Umbilical cord (tissue), 2 donors: ENCODE measurements around the gene PUS7L. TPM values are rescaled to one million over a fixed set of nuclear protein-coding genes. Genes with fewer than 3 reads are reported as not detected.

Experiments used
- DNase-seq: peaks from one replicate; pipeline ENCODE4 v3.0.0-alpha.2; 2015; ENCODE audit warnings: low spot score
- total RNA-seq: library from RNA; depleted of rRNA; stranded (reverse); fragments of >200 nt; gene quantifications from one replicate; pipeline ENCODE4 v1.2.3, GENCODE V29; 2014; ENCODE audit warnings: low replicate concordance; ENCODE audit not compliant: insufficient read depth

Gene PUS7L
- total RNA-seq, 1 donor from 2014 or later, result 39.2 TPM

DNA sequence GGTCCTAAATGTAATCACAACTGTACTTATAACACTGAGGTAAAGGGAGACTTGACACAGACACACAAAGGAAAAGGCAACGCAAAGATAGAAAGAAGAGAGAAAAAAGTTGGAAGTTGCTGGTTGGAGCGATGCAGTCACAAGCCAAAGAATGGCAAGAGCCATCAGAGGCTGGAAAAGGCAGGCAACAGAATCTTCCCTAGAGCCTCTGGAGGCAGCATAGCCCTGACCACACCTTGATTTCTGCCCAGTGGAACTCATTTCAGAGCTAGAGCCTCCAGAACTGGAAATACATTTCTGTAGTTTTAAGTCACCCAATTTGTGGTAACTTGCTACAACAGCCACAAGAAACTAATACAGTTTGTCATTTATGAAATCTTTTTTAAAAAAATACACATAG, 89.2 kb downstream of the PUS7L start:
- no peak for DNase-seq

Other genes starting within 250 kb of the PUS7L start
- gene ADAMTS20, start 206.6 kb downstream of the PUS7L start, total RNA-seq, result 4.6 TPM
- gene IRAK4, start 161 bp upstream of the PUS7L start, total RNA-seq, result 27.0 TPM
- 135 TPM for gene TWF1, start 47.5 kb upstream of the PUS7L start, total RNA-seq
- gene TMEM117, start 77.3 kb upstream of the PUS7L start, total RNA-seq, result 18.3 TPM